Panc1 (cell line): Measurements from ENCODE around the gene PAX3. TPM values are rescaled to one million over a fixed set of nuclear protein-coding genes. Genes with fewer than 3 reads are reported as not detected.

ENCODE experiments used
- ATAC-seq: fragments of 200-7000 bp; cut with Tn5 transposase; 2 replicates; pipeline ENCODE4 v1.9.1; 2020; ENCODE audit warnings: mild to moderate bottlenecking, moderate library complexity
- BruUV-seq: library from RNA; stranded (reverse); fragments of 400-500 nt; replicated peaks from 2 replicates; lab custom pipeline; 2021; lab: Mats Ljungman, UMichigan
- CTCF ChIA-PET: fragments of 300-600 bp; sonication (Branson Sonifier 250); formaldehyde crosslinking; loops from one replicate; lab custom pipeline; 2022; ENCODE audit warnings: antibody characterized with exemption; lab: Charles Lee
- POLR2A ChIA-PET: fragments of 300-600 bp; sonication (Branson Sonifier 250); formaldehyde crosslinking; loops from one replicate; lab custom pipeline; 2022; ENCODE audit warnings: antibody characterized with exemption; lab: Charles Lee
- DNase-seq: peaks from one replicate; pipeline ENCODE4 v3.0.0-alpha.2; 2010; ENCODE audit warnings: low read depth, low spot score
- H3K27ac ChIP-seq: 2 replicates; pipeline ENCODE4 v1.5.1; 2011; ENCODE audit warnings: mild to moderate bottlenecking, low read length, inconsistent platforms
- H3K27me3 ChIP-seq: fragments of 200-500 bp; sonication (Bioruptor generic); 2 replicates; pipeline ENCODE4 v1.6.0; 2014; ENCODE audit warnings: low read length, inconsistent platforms; ENCODE audit not compliant: control insufficient read depth, insufficient read depth
- H3K36me3 ChIP-seq: fragments of 200-500 bp; sonication (Bioruptor generic); 2 replicates; pipeline ENCODE4 v1.5.1; 2014; ENCODE audit warnings: inconsistent platforms, mild to moderate bottlenecking, low read length, moderate library complexity; ENCODE audit not compliant: control insufficient read depth, insufficient read depth
- H3K4me1 ChIP-seq: 2 replicates; pipeline ENCODE4 v1.5.1; 2011; ENCODE audit warnings: inconsistent platforms, mild to moderate bottlenecking, low read length, moderate library complexity; ENCODE audit not compliant: control insufficient read depth, insufficient read depth
- H3K4me3 ChIP-seq, 2 experiments: 2 replicates each; pipeline ENCODE4 v1.5.1; 2011 to 2012; ENCODE audit warnings: low read depth in 2 of 2, low read length in 2 of 2, mild to moderate bottlenecking in 2 of 2, inconsistent platforms in 1 of 2, moderate library complexity in 1 of 2
- H3K9me3 ChIP-seq: fragments of 200-500 bp; sonication (Bioruptor generic); 2 replicates; pipeline ENCODE4 v1.5.1; 2014; ENCODE audit warnings: low read depth, mild to moderate bottlenecking, inconsistent platforms, low read length, moderate library complexity; ENCODE audit not compliant: control insufficient read depth, insufficient read depth
- CTCF ChIP-seq: fragments of 450-650 bp; IDR thresholded peaks from 2 replicates; pipeline ENCODE4 v1.5.1; 2017; ENCODE audit warnings: mild to moderate bottlenecking
- POLR2AphosphoS5 ChIP-seq: IDR thresholded peaks from 2 replicates; pipeline ENCODE4 v1.6.1; 2012; ENCODE audit warnings: mild to moderate bottlenecking, low read depth, low read length, moderate library complexity
- SIN3A ChIP-seq: IDR thresholded peaks from 2 replicates; pipeline ENCODE4 v1.6.1; 2012; ENCODE audit warnings: low read depth, mild to moderate bottlenecking, low read length, moderate library complexity, borderline replicate concordance; ENCODE audit not compliant: insufficient read depth
- TCF7L2 ChIP-seq: IDR thresholded peaks from 2 replicates; pipeline ENCODE4 v1.6.1; 2011; ENCODE audit warnings: mild to moderate bottlenecking, low read depth, low read length, inconsistent platforms
- in situ Hi-C: cut with HindIII; loops from 2 replicates; pipeline ENCODE4 v1.10.0; 2016; ENCODE audit warnings: low sequenced_read_pairs, low pct_unique_long_range_greater_than_20kb
- intact Hi-C: fragments of 100-400 bp; cut with micrococcal nuclease; formaldehyde crosslinking; loops from one replicate; pipeline ENCODE4 v1.10.0; 2022; ENCODE audit not compliant: unreplicated experiment
- total RNA-seq: library from RNA; stranded (reverse); gene quantifications from one replicate; pipeline ENCODE4 v1.2.1, GENCODE V29; 2021; ENCODE audit not compliant: unreplicated experiment
- TF ChIP-seq, protein P1 (sequence below), 2 experiments: IDR thresholded peaks; 2 replicates each; pipeline ENCODE4 v1.6.1; 2011 to 2012; ENCODE audit warnings: low read depth in 2 of 2, control low read depth in 1 of 2, low read length in 1 of 2, mild to moderate bottlenecking in 1 of 2, moderate library complexity in 1 of 2; ENCODE audit not compliant: insufficient read depth in 1 of 2

PAX3 gene
- total RNA-seq, 1 experiment from 2014 or later, result not detected

GRCh38 chr2:222270396-222270795 lies 28.4 kb downstream of the PAX3 start:
- ATAC-seq (no peak), DNase-seq (no peak)
- Histone ChIP-seq H3K4me1 (no peaks in the 10 kb centered on the region), H3K27me3 (peaks cover 9% of the 10 kb centered on the region; the same call in 1 of the 2 replicates), H3K9me3 (no peaks in the 10 kb centered on the region), H3K36me3 (no peaks in the 10 kb centered on the region), H3K4me3 (no peak overlapping the region), H3K27ac (no peak overlapping the region)
- intact Hi-C loops (no loop called here), in situ Hi-C loops (no loop called here)
- no peak for TF ChIP-seq TCF7L2
- TF ChIP-seq SIN3A, result no peak
- TF ChIP-seq POLR2AphosphoS5, result no peak
- TF ChIP-seq, protein P1, sequence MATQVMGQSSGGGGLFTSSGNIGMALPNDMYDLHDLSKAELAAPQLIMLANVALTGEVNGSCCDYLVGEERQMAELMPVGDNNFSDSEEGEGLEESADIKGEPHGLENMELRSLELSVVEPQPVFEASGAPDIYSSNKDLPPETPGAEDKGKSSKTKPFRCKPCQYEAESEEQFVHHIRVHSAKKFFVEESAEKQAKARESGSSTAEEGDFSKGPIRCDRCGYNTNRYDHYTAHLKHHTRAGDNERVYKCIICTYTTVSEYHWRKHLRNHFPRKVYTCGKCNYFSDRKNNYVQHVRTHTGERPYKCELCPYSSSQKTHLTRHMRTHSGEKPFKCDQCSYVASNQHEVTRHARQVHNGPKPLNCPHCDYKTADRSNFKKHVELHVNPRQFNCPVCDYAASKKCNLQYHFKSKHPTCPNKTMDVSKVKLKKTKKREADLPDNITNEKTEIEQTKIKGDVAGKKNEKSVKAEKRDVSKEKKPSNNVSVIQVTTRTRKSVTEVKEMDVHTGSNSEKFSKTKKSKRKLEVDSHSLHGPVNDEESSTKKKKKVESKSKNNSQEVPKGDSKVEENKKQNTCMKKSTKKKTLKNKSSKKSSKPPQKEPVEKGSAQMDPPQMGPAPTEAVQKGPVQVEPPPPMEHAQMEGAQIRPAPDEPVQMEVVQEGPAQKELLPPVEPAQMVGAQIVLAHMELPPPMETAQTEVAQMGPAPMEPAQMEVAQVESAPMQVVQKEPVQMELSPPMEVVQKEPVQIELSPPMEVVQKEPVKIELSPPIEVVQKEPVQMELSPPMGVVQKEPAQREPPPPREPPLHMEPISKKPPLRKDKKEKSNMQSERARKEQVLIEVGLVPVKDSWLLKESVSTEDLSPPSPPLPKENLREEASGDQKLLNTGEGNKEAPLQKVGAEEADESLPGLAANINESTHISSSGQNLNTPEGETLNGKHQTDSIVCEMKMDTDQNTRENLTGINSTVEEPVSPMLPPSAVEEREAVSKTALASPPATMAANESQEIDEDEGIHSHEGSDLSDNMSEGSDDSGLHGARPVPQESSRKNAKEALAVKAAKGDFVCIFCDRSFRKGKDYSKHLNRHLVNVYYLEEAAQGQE (IDR thresholded peaks at IDR 0.05; ENCODE audit: insufficient read depth in 1 of 2, low read depth in 2 of 2, low read length in 1 of 2), result no peak
- no peak for TF ChIP-seq CTCF
- BruUV-seq, result no TSS peak
- POLR2A ChIA-PET, result no interaction called here
- CTCF ChIA-PET, result no interaction called here

DNA sequence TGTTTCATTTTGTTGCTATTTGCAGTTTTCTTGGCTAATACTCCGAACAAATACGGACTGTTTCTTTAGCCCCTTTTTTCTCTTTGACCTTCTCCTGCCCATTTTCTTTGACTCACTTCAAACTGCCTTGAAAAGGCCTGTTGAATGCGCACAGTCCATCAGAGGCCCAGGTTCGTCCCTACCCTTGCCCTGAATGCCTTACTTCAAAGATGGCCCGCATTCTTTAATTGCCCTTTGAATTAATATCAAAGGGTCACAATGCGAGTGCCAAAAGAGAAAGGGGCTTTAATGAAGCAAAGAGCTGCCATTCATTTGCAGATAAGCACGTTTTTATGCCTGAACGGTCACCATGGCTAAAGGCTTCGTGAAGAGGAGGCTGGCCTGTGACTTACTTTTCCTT lies 29.7 kb downstream of the PAX3 start:
- ATAC-seq (no peak), DNase-seq (no peak)

DNA sequence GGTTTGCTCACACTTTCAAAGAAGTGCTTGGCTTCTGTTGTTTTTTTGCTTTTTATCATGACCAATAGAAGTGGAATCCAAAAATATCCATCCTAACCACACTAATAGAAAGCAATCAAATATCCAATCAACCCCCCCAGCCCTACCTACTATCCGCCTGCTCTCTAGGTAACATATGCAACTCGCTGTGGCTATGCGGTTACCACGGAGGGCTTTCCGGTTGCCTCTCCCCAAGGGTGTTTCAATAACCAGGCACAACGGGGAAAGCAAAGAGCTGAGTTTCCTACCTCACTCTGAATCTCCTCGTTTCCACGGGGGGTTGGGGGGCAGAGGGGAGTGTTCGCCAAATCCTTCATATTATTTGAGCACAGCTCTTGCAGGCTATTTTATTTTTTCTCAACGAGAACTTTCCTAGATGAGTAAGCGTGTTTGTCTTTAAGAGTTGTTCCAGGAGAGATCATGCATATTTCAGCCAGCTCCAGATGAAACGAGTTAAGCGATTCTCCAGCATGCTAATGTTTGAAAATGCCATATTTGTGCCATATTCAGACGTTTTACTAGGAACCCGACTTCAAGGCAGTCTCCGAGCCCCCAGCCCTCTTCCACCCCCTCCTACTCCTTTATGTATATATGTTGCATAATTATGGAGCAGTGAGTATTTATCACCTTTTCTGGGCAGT lies 30.3 kb downstream of the PAX3 start:
- no peaks in the 10 kb centered on the region for H3K9me3 ChIP-seq
- DNase-seq (no peak), ATAC-seq (no peak)
- H3K27ac ChIP-seq, result no peak overlapping the region
- ChIA-PET POLR2A (no interaction called here), CTCF (no interaction called here)
- BruUV-seq, result no TSS peak
- intact Hi-C loops (no loop called here), in situ Hi-C loops (no loop called here)
- no peaks in the 10 kb centered on the region for H3K4me1 ChIP-seq
- H3K27me3 ChIP-seq, result peaks cover 3% of the 10 kb centered on the region; the same call in 1 of the 2 replicates
- no peaks in the 10 kb centered on the region for H3K36me3 ChIP-seq
- no peak overlapping the region for H3K4me3 ChIP-seq
- no peak for TF ChIP-seq CTCF
- TF ChIP-seq, protein P1 (IDR thresholded peaks at IDR 0.05; ENCODE audit: insufficient read depth in 1 of 2, low read depth in 2 of 2, low read length in 1 of 2), result no peak
- TF ChIP-seq TCF7L2, result no peak
- TF ChIP-seq SIN3A, result no peak
- TF ChIP-seq POLR2AphosphoS5, result no peak

More for the DNA sequence above, 29.7 kb downstream of the PAX3 start:
- H3K27ac ChIP-seq, result no peak overlapping the region
- BruUV-seq, result no TSS peak
- no peaks in the 10 kb centered on the region for H3K36me3 ChIP-seq
- intact Hi-C loops, result no loop called here
- H3K4me1 ChIP-seq, result no peaks in the 10 kb centered on the region
- TF ChIP-seq POLR2AphosphoS5, result no peak
- no peak for TF ChIP-seq SIN3A
- CTCF ChIA-PET, result no interaction called here
- H3K9me3 ChIP-seq, result no peaks in the 10 kb centered on the region
- H3K27me3 ChIP-seq, result peaks cover 7% of the 10 kb centered on the region; the same call in 1 of the 2 replicates
- in situ Hi-C loops, result no loop called here
- POLR2A ChIA-PET, result no interaction called here
- H3K4me3 ChIP-seq, result no peak overlapping the region
